Activated naive CD4-positive, alpha-beta T cell treated with anti-CD3 and anti-CD28 coated beads, Interleukin-2, amount 10 ng/mL, durations not matched to agents 7 days and 5 days (primary cell): ENCODE data around the gene NRARP.

Experiments
- CTCF ChIA-PET: fragments of 350-600 bp; sonication (Branson Sonifier 250); formaldehyde crosslinking; loops from one replicate; lab custom pipeline; 2021; ENCODE audit warnings: antibody characterized with exemption; lab: Charles Lee
- DNase-seq: peaks from one replicate; pipeline ENCODE4 v3.0.0-alpha.2; 2020
- H3K27ac Mint-ChIP-seq: one replicate; pipeline ENCODE4 v1.8.0; 2021; ENCODE audit warnings: mild to moderate bottlenecking, moderate library complexity, mixed read lengths
- H3K27me3 Mint-ChIP-seq: one replicate; pipeline ENCODE4 v1.8.0; 2021; ENCODE audit warnings: mild to moderate bottlenecking, mixed read lengths
- H3K36me3 Mint-ChIP-seq: one replicate; pipeline ENCODE4 v1.8.0; 2021; ENCODE audit warnings: mixed read lengths
- H3K4me1 Mint-ChIP-seq: one replicate; pipeline ENCODE4 v1.8.0; 2021; ENCODE audit warnings: mixed read lengths
- H3K4me3 Mint-ChIP-seq: one replicate; pipeline ENCODE4 v1.8.0; 2021; ENCODE audit warnings: mild to moderate bottlenecking, moderate library complexity, mixed read lengths
- H3K9me3 Mint-ChIP-seq: one replicate; pipeline ENCODE4 v1.8.0; 2021; ENCODE audit warnings: mixed read lengths

Gene NRARP

GRCh38 chr9:137302449-137303150, 529 bp upstream of the NRARP start:
- no peak overlapping the region for H3K4me3 Mint-ChIP-seq
- peaks cover 70% of the 10 kb centered on the region for H3K27me3 Mint-ChIP-seq
- peaks cover 1% of the 10 kb centered on the region for H3K36me3 Mint-ChIP-seq
- H3K27ac Mint-ChIP-seq = no peak overlapping the region
- H3K9me3 Mint-ChIP-seq = no peaks in the 10 kb centered on the region
- peaks cover 26% of the 10 kb centered on the region for H3K4me1 Mint-ChIP-seq
- no peak for DNase-seq
- CTCF ChIA-PET = interaction anchor here (1.3 to 1.9 kb wide), 6 partner anchors 19 to 229 kb away, joined by 3 to 7 read pairs (median 4); partner anchors contain the start of gene TOR4A

DNA sequence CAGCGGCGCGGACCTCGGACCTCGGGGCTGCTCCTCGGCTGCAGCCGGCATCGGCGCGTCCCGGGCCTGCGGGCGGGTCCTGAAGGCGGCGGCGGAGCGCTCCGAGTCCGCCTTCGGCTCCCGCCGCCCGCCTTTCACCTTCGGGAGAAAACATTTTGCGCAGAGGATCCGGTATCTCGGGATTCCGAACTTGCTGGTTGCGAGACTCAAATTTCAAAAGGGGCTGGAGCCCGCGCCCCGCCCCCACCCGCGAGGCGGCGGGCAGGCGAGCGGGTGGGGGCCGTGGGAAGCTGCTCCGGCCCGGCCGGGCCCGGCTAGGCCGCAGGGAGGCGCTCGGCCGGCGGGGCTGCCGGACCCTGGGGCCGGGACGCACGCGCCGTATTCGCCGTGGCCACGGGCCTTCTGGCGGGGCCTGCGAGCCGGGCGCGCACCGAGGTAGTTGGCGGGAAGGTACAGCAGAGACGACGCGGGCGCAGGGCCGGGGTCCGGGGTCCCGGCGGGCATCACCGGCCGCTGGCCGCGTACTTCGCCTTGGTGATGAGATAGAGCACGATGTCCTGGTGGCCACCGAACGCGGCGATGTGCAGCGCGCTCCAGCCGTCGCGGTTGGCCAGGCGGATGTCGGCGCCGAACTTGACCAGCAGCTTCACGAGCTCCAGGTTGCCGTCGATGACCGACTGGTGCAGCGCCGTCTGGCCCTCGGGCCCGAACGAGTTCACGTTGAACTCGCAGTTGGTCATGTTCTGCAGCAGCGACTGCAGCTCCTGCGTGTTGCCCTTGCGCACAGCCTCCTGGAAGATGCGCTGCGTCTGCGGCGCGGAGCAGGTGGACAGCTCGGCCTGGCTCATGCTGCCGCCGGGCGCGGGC, 757 bp downstream of the NRARP start:
- Mint-ChIP-seq H3K27ac (no peak overlapping the region), H3K9me3 (no peaks in the 10 kb centered on the region), H3K4me3 (peak overlapping the region; percentile 56), H3K27me3 (peaks cover 70% of the 10 kb centered on the region), H3K4me1 (peaks cover 26% of the 10 kb centered on the region), H3K36me3 (peaks cover 1% of the 10 kb centered on the region)
- DNase-seq = no peak
- CTCF ChIA-PET = interaction anchor here (1.1 to 1.9 kb wide), 7 partner anchors 8 to 230 kb away, joined by 3 to 7 read pairs (median 4); partner anchors contain the start of gene TOR4A

DNA sequence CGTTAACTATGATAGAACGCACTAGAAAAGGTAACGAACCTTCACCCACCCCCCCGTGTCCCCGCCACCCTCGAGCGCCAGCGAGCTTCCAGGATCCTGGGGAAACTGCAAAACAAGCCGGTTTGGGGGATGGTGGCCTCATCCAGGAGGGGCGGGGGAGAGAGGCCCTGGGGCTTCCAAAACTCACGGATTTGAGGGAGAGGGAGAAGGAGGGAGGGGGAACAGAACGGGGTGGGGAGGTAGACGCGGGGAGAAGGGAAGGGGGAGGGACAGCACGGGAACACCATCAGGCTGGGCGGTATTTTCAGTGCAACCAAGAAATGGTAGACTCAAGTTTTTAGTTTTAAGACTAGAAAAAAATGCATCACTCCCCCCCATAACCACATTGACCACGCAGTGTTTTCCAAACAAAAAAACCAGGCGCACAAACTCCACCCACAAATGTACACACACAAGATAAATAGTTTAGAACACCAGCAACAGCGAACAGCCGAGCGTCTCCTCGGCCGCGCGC, 1.4 kb downstream of the NRARP start:
- Mint-ChIP-seq H3K4me3 (peak overlapping the region; percentile 65), H3K36me3 (peaks cover 1% of the 10 kb centered on the region), H3K27me3 (peaks cover 72% of the 10 kb centered on the region), H3K27ac (no peak overlapping the region), H3K9me3 (no peaks in the 10 kb centered on the region), H3K4me1 (peaks cover 23% of the 10 kb centered on the region)
- no peak for DNase-seq
- CTCF ChIA-PET = no interaction called here

DNA sequence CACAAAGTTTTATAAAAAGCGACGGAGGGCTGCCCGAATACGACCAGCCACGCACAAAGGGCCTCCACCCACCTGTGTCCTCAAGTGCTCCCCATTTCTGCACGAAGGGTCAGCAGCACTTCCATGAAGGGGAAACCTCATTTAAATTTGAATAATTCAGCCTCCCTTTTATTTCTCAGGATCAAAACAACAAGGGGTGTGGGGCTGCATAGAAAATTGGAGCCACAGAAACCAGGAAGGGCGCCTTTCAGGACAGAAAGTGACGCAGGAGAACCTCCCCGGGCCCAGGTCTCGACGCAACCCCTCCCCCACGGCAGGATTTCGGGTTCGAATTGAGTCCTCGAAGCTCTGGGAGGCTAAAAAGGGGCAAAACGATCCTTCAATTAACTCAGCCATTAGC, 2.1 kb downstream of the NRARP start:
- no peak overlapping the region for H3K27ac Mint-ChIP-seq
- peaks cover 16% of the 10 kb centered on the region for H3K4me1 Mint-ChIP-seq
- peaks cover 71% of the 10 kb centered on the region for H3K27me3 Mint-ChIP-seq
- H3K9me3 Mint-ChIP-seq = no peaks in the 10 kb centered on the region
- H3K4me3 Mint-ChIP-seq = peak overlapping the region; percentile 21
- peaks cover 1% of the 10 kb centered on the region for H3K36me3 Mint-ChIP-seq
- CTCF ChIA-PET = no interaction called here
- DNase-seq = no peak

DNA sequence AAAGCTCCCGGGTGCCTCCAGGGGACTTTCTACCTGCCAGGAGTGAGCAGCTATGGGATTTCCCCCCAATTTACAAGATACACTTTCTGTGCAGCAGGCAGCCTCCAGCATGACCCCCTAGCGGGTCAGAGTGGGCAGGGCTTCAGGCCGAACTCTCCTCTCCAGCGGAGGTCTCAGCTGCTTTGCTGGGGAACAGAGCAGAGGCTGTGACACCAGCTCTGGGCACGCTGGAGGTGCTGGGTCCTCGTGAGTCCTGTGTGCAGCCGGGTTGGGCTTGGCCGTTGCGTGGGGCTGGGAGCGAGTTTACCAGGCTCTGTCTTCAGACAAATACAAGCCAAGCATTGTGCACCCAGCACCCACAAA, 2.9 kb downstream of the NRARP start:
- no peak overlapping the region for H3K4me3 Mint-ChIP-seq
- CTCF ChIA-PET = no interaction called here
- no peak for DNase-seq
- H3K27me3 Mint-ChIP-seq = peaks cover 78% of the 10 kb centered on the region
- H3K4me1 Mint-ChIP-seq = peaks cover 20% of the 10 kb centered on the region
- H3K36me3 Mint-ChIP-seq = peaks cover 1% of the 10 kb centered on the region
- no peaks in the 10 kb centered on the region for H3K9me3 Mint-ChIP-seq
- H3K27ac Mint-ChIP-seq = no peak overlapping the region

DNA sequence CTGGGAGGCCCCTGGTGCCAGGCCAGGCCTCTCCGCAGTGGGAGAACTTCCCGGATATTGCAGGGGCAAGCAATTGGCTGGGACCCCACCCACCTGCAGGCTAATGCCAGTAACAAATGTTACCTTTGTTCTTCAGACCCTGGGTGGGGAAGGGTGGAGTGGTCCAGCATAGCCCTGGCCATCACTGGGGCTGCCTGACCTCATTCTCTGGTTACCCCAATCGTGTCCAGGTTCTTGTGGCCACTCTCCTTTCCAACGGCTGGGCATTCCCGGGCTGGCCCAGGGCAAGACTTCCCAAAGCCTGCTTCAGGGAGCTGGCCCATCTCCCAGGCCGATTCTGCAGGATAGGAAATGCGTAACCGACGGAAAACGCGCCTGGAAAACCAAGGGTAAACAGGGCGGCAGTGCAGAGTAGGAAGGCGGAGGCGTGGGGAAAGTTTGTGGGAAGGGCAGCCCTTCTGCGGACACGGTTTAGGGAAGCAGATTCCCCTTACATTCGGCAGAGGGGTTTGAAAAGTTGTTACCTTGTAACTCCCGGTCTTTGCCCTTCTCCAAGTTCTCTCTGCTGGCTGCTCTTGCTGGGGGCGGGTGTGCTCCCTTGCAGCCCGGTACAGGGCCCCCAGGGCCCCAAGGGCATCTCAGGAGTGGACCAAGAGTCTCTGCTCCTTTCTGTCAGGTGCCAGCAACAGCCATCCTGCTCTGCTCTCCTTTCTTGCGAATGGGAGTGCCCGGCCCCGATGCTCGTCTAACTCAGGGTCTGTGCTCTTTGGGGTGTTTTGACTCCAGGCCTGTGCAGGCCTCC, 3.5 kb downstream of the NRARP start:
- Mint-ChIP-seq H3K9me3 (no peaks in the 10 kb centered on the region), H3K4me3 (no peak overlapping the region), H3K36me3 (peaks cover 1% of the 10 kb centered on the region), H3K27me3 (peaks cover 80% of the 10 kb centered on the region), H3K27ac (no peak overlapping the region), H3K4me1 (peaks cover 22% of the 10 kb centered on the region)
- no peak for DNase-seq
- CTCF ChIA-PET = no interaction called here

GRCh38 chr9:137297966-137298365, 4.1 kb downstream of the NRARP start:
- no peak for DNase-seq
- Mint-ChIP-seq H3K27me3 (peaks cover 81% of the 10 kb centered on the region), H3K9me3 (no peaks in the 10 kb centered on the region), H3K4me1 (peaks cover 22% of the 10 kb centered on the region), H3K4me3 (no peak overlapping the region), H3K27ac (no peak overlapping the region), H3K36me3 (peaks cover 1% of the 10 kb centered on the region)
- CTCF ChIA-PET = no interaction called here

- DNase-seq = no peak
- Mint-ChIP-seq H3K27ac (no peak overlapping the region), H3K27me3 (peaks cover 88% of the 10 kb centered on the region), H3K4me1 (peaks cover 22% of the 10 kb centered on the region), H3K4me3 (peak overlapping the region; percentile 44), H3K36me3 (peaks cover 1% of the 10 kb centered on the region), H3K9me3 (no peaks in the 10 kb centered on the region)
- CTCF ChIA-PET = interaction anchor here (0.8 kb wide), 1 partner anchor 10 kb away, joined by 3 read pairs; no protein-coding TSS in a partner anchor
These were observed 5.1 kb downstream of the NRARP start for GRCh38 chr9:137296670-137297664.

- H3K27ac Mint-ChIP-seq = no peak overlapping the region
- no peak for DNase-seq
- CTCF ChIA-PET = no interaction called here
- H3K4me1 Mint-ChIP-seq = peaks cover 20% of the 10 kb centered on the region
- H3K27me3 Mint-ChIP-seq = peaks cover 81% of the 10 kb centered on the region
- H3K4me3 Mint-ChIP-seq = peak overlapping the region; percentile 44
- no peaks in the 10 kb centered on the region for H3K9me3 Mint-ChIP-seq
- peaks cover 1% of the 10 kb centered on the region for H3K36me3 Mint-ChIP-seq
These were observed 6.0 kb downstream of the NRARP start for GRCh38 chr9:137295849-137296669.

- peaks cover 74% of the 10 kb centered on the region for H3K27me3 Mint-ChIP-seq
- peaks cover 16% of the 10 kb centered on the region for H3K4me1 Mint-ChIP-seq
- CTCF ChIA-PET = interaction anchor here (2.2 kb wide), 1 partner anchor 150 kb away, joined by 7 read pairs; no protein-coding TSS in a partner anchor
- H3K9me3 Mint-ChIP-seq = no peaks in the 10 kb centered on the region
- no peaks in the 10 kb centered on the region for H3K36me3 Mint-ChIP-seq
- no peak overlapping the region for H3K4me3 Mint-ChIP-seq
- no peak overlapping the region for H3K27ac Mint-ChIP-seq
- peak; percentile 61 for DNase-seq
These were observed 6.7 kb downstream of the NRARP start for GRCh38 chr9:137295238-137295811.

DNA sequence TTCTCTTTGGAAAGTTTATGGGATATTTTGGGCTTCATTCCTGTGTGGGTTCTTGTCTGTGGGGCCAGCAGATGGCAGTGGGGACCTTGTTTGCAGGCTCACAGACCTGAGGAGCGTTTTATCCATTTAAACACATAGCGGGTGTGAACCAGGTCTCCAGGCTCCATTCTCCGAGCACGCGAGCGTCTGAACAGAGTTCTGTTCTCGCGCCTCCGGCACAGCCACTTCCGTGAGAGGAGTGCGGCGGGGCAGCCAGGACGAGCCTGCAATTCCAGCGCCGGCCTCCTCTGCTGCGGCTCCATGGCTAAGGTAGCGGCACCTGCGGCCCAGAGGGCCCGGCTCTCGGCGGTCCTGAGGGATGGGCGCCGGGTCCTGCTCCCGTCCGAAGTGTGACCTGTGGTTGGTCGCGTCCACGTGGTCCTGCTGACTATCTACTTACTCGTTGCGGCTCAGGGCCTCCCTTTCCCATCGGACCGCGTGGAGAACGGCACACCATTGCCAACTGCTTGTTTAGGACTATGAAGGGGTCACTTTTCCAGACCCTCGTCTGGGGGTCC, 7.3 kb downstream of the NRARP start:
- Mint-ChIP-seq H3K4me3 (peak overlapping the region; percentile 18), H3K36me3 (no peaks in the 10 kb centered on the region), H3K9me3 (no peaks in the 10 kb centered on the region), H3K27ac (no peak overlapping the region), H3K4me1 (peaks cover 13% of the 10 kb centered on the region), H3K27me3 (peaks cover 69% of the 10 kb centered on the region)
- CTCF ChIA-PET = interaction anchor here (0.7 to 2.2 kb wide), 3 partner anchors 9 to 164 kb away, joined by 3 to 7 read pairs (median 4); no protein-coding TSS in a partner anchor
- no peak for DNase-seq
